ENCODE measurements around the gene TJP3. TPM values are rescaled to one million over a fixed set of nuclear protein-coding genes. Genes with fewer than 3 reads are reported as not detected.

The TJP3 gene
- total and polyA plus RNA-seq, 10 of the 15 experiments (the other 5 are each of a cell fraction or from before 2014, with no cell fraction given), result 0.04 to 1.2 (median 0.29) TPM; not detected in 6

DNA sequence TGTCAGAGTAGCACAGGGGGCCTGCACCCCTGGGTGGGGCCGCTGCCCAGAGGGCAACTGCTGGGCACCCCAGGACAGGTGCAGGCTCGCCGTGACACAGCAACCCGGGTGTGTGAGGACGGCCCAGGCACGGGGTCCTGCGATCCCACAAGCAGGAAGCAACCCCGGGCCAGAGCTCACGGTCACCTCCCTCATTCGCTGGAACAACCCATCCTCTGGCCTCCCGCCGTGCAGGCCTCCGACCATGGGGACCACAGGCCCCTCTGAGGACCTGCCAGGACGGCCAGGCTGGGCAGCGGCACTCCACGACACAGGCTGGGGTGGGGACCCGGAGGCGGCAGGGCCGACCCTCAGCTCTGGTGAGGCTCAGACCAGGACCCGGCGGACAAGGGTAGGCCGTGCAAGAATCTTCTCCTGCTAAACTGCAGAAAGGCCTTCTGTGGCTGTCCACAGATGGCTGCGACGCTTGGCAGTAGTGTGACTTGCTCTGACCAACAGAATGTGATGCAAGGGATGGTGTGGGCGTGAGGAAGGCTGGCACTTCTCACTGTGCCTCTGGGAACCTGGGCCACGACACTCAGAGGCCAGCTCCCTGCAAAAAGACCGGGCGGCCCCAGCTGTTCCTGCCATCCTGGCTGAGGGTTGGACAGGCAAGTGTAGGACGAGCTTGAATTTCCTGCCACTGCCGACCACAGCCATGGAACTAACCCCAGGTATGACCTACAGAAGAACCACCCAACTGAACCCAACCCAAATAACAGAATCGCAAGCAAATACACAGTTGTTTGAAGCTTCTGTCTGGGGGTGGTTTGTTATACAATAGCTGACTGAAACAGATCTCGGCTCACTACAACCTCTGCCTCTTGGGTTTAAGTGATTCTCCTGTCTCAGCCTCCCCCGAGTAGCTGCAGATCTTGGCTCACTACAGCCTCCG is 34.4 kb upstream of the TJP3 start:
- FAIRE-seq (no peak), DNase-seq (ENCODE audit: low read depth, low spot score) (no peak), ATAC-seq (no peak)
- Histone ChIP-seq H4K20me1 (ENCODE audit: control insufficient read depth, insufficient read depth) (no peaks in the 10 kb centered on the region; the same call in none of the 2 replicates), H3K4me3 (no peak overlapping the region), H3K79me2 (ENCODE audit: control insufficient read depth, insufficient read depth, low read length) (no peaks in the 10 kb centered on the region), H3K36me3 (ENCODE audit: control insufficient read depth in 2 of 2, insufficient read depth in 2 of 2, low read length in 1 of 2) (no peaks in the 10 kb centered on the region; a peak in 1 of 4 replicates), H3K9me3 (replicated peaks; ENCODE audit: control insufficient read depth, insufficient read depth, low read length) (no peaks in the 10 kb centered on the region), H3K4me2 (ENCODE audit: control insufficient read depth, insufficient read depth) (no peak overlapping the region), H3K27me3 (replicated peaks in 1 of 2; ENCODE audit: control insufficient read depth in 2 of 2, insufficient read depth in 2 of 2, low read length in 1 of 2) (no peaks in the 10 kb centered on the region), H3K4me1 (ENCODE audit: control insufficient read depth, insufficient read depth, low read length) (peaks cover 15% of the 10 kb centered on the region), H2AFZ (ENCODE audit: control insufficient read depth, low read depth, low read length) (no peak overlapping the region), H3K27ac (ENCODE audit: control insufficient read depth, insufficient read depth) (no peak overlapping the region), H3K9ac (ENCODE audit: control insufficient read depth, insufficient read depth, low read length) (no peak overlapping the region)
- CTCF ChIA-PET, result no interaction called here
- no peak for TF ChIP-seq NFXL1 (IDR thresholded peaks at IDR 0.05; ENCODE audit: borderline replicate concordance)
- POLR2A ChIA-PET, result no interaction called here
- intact Hi-C loops (cut with micrococcal nuclease; ENCODE audit: unreplicated experiment) (no loop called here), in situ Hi-C loops (cut with MboI) (no loop called here)
- WGBS (ENCODE audit: insufficient coverage, insufficient replicate concordance, low lambda C conversion rate, missing lambda C conversion rate), result 90% methylated on average over 34 of the region's 34 CpGs
- RAD21 ChIA-PET (ENCODE audit: unreplicated experiment), result interaction anchor here (0.8 kb wide), 1 partner anchor 27 kb away, joined by 3 read pairs; the partner anchor contains the start of gene PIP5K1C
- SMC1A ChIA-PET (ENCODE audit: uncharacterized antibody, unreplicated experiment), result no interaction called here
- BruUV-seq (replicated peaks), result no TSS peak

DNA sequence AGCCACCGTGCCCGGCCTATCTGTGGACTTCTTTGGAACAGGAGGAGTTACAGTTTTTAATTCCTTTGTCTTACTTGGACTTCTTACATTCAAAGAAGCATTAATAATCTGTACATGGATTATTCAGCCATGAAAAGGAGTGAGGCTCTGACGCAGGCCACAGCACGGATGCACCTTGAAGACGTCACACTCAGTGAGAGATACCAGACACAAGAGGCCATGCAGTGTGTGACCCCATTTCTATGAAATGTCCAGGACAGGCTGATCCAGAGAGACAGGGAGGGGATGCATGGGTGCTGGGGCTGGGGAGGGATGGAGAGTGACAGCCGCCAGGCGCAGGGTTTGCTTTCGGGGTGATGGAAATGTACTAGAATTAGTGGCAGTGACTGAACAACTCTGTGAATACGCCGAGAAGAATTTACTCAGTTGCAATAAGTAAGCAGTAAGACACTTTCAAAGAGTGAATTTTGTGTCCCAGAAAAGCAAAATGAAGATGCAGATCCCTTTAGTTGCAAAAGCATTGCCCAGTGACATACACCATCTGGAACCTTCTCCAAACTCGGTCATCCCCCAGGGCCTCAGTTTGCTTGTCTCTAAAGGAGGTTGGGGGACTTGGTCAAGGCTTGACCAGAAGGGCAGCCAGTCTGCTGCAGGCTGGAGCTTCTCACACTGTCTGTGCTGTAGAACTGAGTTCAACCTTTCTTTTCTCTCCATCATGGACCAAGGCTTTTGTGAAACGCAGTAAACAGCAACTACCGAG is 33.2 kb upstream of the TJP3 start:
- RAD21 ChIA-PET (ENCODE audit: unreplicated experiment), result no interaction called here
- Histone ChIP-seq H4K20me1 (ENCODE audit: control insufficient read depth, insufficient read depth) (no peaks in the 10 kb centered on the region; the same call in none of the 2 replicates), H3K4me3 (no peak overlapping the region), H3K79me2 (ENCODE audit: control insufficient read depth, insufficient read depth, low read length) (no peaks in the 10 kb centered on the region), H3K27me3 (replicated peaks in 1 of 2; ENCODE audit: control insufficient read depth in 2 of 2, insufficient read depth in 2 of 2, low read length in 1 of 2) (no peaks in the 10 kb centered on the region), H3K27ac (ENCODE audit: control insufficient read depth, insufficient read depth) (no peak overlapping the region), H3K9me3 (replicated peaks; ENCODE audit: control insufficient read depth, insufficient read depth, low read length) (no peaks in the 10 kb centered on the region), H3K4me1 (ENCODE audit: control insufficient read depth, insufficient read depth, low read length) (peaks cover 15% of the 10 kb centered on the region), H3K36me3 (ENCODE audit: control insufficient read depth in 2 of 2, insufficient read depth in 2 of 2, low read length in 1 of 2) (no peaks in the 10 kb centered on the region; a peak in 1 of 4 replicates), H2AFZ (ENCODE audit: control insufficient read depth, low read depth, low read length) (no peak overlapping the region), H3K4me2 (ENCODE audit: control insufficient read depth, insufficient read depth) (no peak overlapping the region), H3K9ac (ENCODE audit: control insufficient read depth, insufficient read depth, low read length) (no peak overlapping the region)
- no peak for ATAC-seq
- POLR2A ChIA-PET, result no interaction called here
- intact Hi-C loops (cut with micrococcal nuclease; ENCODE audit: unreplicated experiment) (no loop called here), in situ Hi-C loops (cut with MboI) (no loop called here)
- TSS peak; percentile 52 for BruUV-seq (replicated peaks)
- CTCF ChIA-PET, result no interaction called here
- no peak for TF ChIP-seq ETV6 (conservative IDR thresholded peaks at IDR 0.05 in 1 of 2, IDR thresholded peaks at IDR 0.05 in 1 of 2; ENCODE audit: borderline replicate concordance in 1 of 2, low read depth in 1 of 2)
- TF ChIP-seq, protein P1, sequence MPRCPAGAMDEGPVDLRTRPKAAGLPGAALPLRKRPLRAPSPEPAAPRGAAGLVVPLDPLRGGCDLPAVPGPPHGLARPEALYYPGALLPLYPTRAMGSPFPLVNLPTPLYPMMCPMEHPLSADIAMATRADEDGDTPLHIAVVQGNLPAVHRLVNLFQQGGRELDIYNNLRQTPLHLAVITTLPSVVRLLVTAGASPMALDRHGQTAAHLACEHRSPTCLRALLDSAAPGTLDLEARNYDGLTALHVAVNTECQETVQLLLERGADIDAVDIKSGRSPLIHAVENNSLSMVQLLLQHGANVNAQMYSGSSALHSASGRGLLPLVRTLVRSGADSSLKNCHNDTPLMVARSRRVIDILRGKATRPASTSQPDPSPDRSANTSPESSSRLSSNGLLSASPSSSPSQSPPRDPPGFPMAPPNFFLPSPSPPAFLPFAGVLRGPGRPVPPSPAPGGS (IDR thresholded peaks at IDR 0.05; ENCODE audit: borderline replicate concordance, insufficient read depth, low read depth, low read length, poor library complexity, severe bottlenecking), result no peak
- no peak for TF ChIP-seq CHD1 (IDR thresholded peaks at IDR 0.05; ENCODE audit: low read depth, low read length)
- no peak for TF ChIP-seq CBFB (IDR thresholded peaks at IDR 0.05; ENCODE audit: low read depth)
- no peak for TF ChIP-seq FOXK2 (IDR thresholded peaks at IDR 0.05)
- SMC1A ChIA-PET (ENCODE audit: uncharacterized antibody, unreplicated experiment), result no interaction called here
- DNase-seq (ENCODE audit: low read depth, low spot score), result no peak
- FAIRE-seq, result no peak
- 82% methylated on average over 13 of the region's 13 CpGs for WGBS (ENCODE audit: insufficient coverage, insufficient replicate concordance, low lambda C conversion rate, missing lambda C conversion rate)

Measured in GM12878 (cell line).